Thoracic aorta (tissue), 2 donors: ENCODE results near the gene IDI1. TPM values are rescaled to one million over a fixed set of nuclear protein-coding genes. Genes with fewer than 3 reads are reported as not detected.

Source experiments
- ATAC-seq: fragments of 150-250 bp; one replicate; pipeline ENCODE4 v1.8.0; 2017; ENCODE audit warnings: low read depth; ENCODE audit not compliant: insufficient number of reproducible peaks, low FRiP score
- DNase-seq: peaks from one replicate; pipeline ENCODE4 v3.0.0-alpha.2; 2020; ENCODE audit warnings: low spot score
- H3K27ac ChIP-seq, 2 donors: fragments of 200-600 bp; sonication (generic); 1 replicate in 1 of 2; 2 replicates in 1 of 2; pipeline ENCODE4 v1.5.1; 2016; ENCODE audit warnings: mild to moderate bottlenecking in 2 of 2, moderate library complexity in 2 of 2
- H3K27me3 ChIP-seq: fragments of 200-600 bp; sonication (generic); replicated peaks from 2 replicates; pipeline ENCODE4 v1.6.0; 2016; ENCODE audit warnings: mild to moderate bottlenecking; ENCODE audit not compliant: insufficient read depth
- H3K36me3 ChIP-seq: fragments of 200-600 bp; sonication (generic); one replicate; pipeline ENCODE4 v1.5.1; 2016
- H3K4me1 ChIP-seq, 2 donors: fragments of 200-600 bp; sonication (generic); 1 replicate in 1 of 2; 2 replicates in 1 of 2; pipeline versions ENCODE4 v1.5.1 to v1.6.0; 2016; ENCODE audit warnings: low read depth in 2 of 2, mild to moderate bottlenecking in 1 of 2; ENCODE audit not compliant: control insufficient read depth in 1 of 2
- H3K4me3 ChIP-seq: fragments of 200-600 bp; sonication (generic); 2 replicates; pipeline ENCODE4 v1.5.1; 2016; ENCODE audit warnings: mild to moderate bottlenecking
- H3K9me3 ChIP-seq: fragments of 200-600 bp; sonication (generic); 2 replicates; pipeline ENCODE4 v1.5.1; 2016
- total RNA-seq, 2 donors: library from RNA; depleted of rRNA; stranded (reverse); fragments of >200 nt; gene quantifications; one replicate each; pipeline versions ENCODE4 v1.1.0 to v1.2.3, GENCODE V29; 2016
- TF ChIP-seq, protein P1 (sequence below): fragments of 200-600 bp; sonication (generic); IDR thresholded peaks from one replicate; pipeline ENCODE4 v1.5.1; 2019; ENCODE audit warnings: antibody characterized with exemption

Gene IDI1
- total RNA-seq, 2 donors from 2014 or later: 19.2 to 26.7 TPM

DNA sequence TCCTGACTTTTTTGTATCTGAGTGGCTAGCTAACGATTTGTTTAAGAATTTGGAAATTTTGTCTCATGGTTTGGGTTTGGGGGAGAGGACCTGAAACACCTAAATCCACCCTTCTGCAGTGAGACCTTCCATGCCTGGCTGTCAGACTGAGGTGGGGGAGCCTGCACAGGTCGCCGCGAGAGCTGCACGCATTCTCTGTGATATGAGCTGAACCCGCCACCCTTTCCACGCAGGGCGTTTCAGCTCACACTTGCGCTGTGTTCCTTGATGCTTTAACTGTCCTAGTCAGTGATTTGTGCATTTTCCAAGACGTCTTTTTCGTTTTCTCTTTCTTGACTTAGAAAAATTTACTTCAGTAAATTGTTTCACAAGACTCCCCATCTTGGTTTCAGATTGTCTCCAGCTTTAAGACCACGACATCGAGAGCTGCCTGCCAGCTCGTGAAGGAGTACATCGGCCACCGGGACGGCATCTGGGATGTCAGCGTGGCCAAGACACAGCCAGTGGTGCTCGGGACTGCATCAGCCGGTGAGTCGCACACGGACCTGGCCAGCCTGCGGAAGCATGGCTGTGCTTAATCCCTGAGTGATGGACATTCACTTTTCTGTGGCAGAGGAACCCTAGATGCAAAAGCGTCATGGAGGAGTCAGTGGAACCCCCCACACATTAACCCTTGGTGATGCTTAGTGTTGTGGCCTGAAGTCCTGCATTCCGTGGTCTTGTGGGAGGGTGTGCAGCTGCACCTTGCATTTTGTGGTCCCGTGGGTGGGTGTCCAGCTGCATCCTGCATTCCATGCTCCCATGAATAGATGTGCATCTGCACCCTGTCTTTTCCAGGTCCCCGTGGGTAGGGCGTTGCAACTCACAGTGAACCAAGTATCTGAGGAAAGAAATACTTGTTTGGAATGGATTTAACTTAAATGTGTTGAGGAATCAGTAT, 35.4 kb upstream of the IDI1 start:
- Histone ChIP-seq H3K4me3 (no peak overlapping the region), H3K27ac (no peak overlapping the region), H3K36me3 (peaks cover 52% of the 10 kb centered on the region), H3K9me3 (no peaks in the 10 kb centered on the region), H3K4me1 (no peaks in the 10 kb centered on the region), H3K27me3 (no peaks in the 10 kb centered on the region)
- ATAC-seq (no peak), DNase-seq (no peak)
- TF ChIP-seq, protein P1, sequence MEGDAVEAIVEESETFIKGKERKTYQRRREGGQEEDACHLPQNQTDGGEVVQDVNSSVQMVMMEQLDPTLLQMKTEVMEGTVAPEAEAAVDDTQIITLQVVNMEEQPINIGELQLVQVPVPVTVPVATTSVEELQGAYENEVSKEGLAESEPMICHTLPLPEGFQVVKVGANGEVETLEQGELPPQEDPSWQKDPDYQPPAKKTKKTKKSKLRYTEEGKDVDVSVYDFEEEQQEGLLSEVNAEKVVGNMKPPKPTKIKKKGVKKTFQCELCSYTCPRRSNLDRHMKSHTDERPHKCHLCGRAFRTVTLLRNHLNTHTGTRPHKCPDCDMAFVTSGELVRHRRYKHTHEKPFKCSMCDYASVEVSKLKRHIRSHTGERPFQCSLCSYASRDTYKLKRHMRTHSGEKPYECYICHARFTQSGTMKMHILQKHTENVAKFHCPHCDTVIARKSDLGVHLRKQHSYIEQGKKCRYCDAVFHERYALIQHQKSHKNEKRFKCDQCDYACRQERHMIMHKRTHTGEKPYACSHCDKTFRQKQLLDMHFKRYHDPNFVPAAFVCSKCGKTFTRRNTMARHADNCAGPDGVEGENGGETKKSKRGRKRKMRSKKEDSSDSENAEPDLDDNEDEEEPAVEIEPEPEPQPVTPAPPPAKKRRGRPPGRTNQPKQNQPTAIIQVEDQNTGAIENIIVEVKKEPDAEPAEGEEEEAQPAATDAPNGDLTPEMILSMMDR: no peak

DNA sequence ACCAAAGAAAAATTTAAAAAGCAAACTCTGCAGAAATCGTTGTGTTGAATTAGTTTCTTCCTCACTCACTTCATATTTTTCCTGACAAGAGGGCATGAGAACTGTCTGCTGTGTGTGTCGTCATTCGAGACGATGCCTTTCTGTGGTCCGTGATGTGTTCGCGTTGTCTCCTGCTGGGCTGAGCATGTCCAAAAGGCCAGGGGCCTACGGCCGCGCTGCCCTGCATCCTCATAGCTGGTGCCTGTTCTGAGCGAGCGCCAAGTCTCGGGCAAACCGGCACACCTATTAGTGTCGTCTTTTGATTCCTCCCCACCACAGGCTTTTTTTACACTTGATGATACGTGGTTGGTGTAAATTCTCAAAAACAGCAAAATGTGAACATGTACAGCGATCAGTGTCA, 34.7 kb upstream of the IDI1 start:
- Histone ChIP-seq H3K27me3 (no peaks in the 10 kb centered on the region), H3K9me3 (no peaks in the 10 kb centered on the region), H3K27ac (no peak overlapping the region), H3K4me1 (no peaks in the 10 kb centered on the region), H3K4me3 (no peak overlapping the region), H3K36me3 (peaks cover 47% of the 10 kb centered on the region)
- ATAC-seq (no peak), DNase-seq (no peak)
- TF ChIP-seq, protein P1: no peak

DNA sequence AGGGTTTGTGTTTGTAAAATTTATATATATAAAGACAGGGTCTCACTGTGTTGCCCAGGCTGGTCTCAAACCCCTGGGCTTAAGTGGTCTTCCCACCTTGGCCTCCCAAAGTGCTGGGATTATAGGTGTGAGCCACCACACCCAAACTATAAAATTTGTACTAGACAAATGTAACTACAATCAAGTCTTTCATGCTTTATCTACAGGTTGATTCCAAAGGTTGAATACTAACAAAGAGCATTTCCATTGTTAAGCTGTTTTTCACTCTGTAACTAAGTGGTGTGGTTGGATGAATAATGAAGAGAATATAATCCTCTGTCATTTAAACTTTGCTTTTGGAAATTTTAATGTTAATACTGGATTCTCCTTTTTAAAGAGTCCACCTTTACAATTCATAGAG, 29.7 kb upstream of the IDI1 start:
- TF ChIP-seq, protein P1: no peak
- Histone ChIP-seq H3K36me3 (peaks cover 12% of the 10 kb centered on the region), H3K27ac (no peak overlapping the region), H3K4me1 (no peaks in the 10 kb centered on the region), H3K27me3 (no peaks in the 10 kb centered on the region), H3K4me3 (no peak overlapping the region), H3K9me3 (no peaks in the 10 kb centered on the region)
- ATAC-seq (no peak), DNase-seq (no peak)

DNA sequence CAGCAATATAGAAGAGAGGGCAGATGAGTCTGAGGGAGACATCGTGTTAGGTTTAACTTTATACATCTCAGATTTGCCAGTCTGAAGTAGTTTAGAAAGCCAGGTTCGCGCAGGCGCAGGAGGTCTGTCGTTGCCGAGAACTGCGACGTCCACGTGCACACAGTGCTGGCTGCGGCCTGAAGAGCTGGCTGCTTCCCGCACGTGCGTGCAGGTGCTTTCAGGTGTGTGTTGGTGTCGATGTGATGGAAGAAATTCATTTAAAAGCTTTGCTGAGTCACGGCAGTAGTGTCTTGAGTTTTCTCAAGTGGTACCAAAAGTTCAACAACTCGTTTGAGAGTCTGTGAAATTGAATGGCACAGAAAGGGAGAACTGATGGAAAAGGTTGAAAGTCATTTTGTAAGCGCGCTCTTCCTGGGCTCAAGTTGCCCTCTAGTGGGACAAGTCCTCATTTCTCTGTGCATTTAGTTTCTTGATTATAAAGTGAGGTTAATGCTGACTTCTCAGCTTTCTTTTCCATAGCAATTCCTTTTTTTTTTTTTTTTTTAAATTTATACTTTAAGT, 25.9 kb upstream of the IDI1 start:
- H3K36me3 ChIP-seq: peaks cover 12% of the 10 kb centered on the region
- H3K9me3 ChIP-seq: no peaks in the 10 kb centered on the region
- ATAC-seq: no peak

More for the DNA sequence above, 25.9 kb upstream of the IDI1 start:
- Histone ChIP-seq H3K27me3 (no peaks in the 10 kb centered on the region), H3K4me3 (no peak overlapping the region), H3K27ac (no peak overlapping the region), H3K4me1 (no peaks in the 10 kb centered on the region)
- no peak for DNase-seq
- TF ChIP-seq, protein P1: no peak
